HG02840 (cell line): Measurements from ENCODE around the gene ZNF892.
"Not testable (repeated sequence)": the region's sequence is repeated elsewhere in the genome, so short reads cannot be mapped to it uniquely, and the experiment has no call there.

Experiments used
- ATAC-seq: cut with Tn5 transposase; IDR thresholded peaks from one replicate; pipeline ENCODE4 v1.9.1; 2021; ENCODE audit warnings: mild to moderate bottlenecking, moderate library complexity, moderate number of reproducible peaks; ENCODE audit not compliant: unreplicated experiment, low FRiP score

ZNF892 gene

GRCh38 chr2:95207111-95207961 is at the start of gene ZNF892:
TSS of gene ZNF892 (plus strand) at chr2:95207521. CDS start at chr2:95207816, 295 bp downstream.
- ATAC-seq = peak; percentile 97

DNA sequence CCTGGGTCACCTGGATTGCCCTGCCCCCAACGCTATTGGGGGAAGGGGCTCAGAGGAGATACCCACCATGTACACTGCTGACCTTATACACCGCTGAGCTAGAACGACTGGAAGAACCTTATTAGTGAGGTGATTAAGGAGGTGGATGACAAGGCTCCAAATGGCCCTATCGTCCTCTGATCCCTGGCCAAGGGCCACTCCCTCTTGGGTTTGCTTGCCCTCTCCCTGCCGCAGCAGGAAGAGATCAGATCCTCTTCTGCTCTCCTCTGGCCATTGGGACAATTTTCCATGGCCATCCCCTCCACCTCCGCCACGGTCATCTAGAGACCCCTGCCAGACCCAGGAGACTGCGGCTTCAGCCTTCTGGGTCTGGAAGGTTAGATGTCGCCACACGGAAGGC is 48.9 kb upstream of the ZNF892 start:
- ATAC-seq = no peak

DNA sequence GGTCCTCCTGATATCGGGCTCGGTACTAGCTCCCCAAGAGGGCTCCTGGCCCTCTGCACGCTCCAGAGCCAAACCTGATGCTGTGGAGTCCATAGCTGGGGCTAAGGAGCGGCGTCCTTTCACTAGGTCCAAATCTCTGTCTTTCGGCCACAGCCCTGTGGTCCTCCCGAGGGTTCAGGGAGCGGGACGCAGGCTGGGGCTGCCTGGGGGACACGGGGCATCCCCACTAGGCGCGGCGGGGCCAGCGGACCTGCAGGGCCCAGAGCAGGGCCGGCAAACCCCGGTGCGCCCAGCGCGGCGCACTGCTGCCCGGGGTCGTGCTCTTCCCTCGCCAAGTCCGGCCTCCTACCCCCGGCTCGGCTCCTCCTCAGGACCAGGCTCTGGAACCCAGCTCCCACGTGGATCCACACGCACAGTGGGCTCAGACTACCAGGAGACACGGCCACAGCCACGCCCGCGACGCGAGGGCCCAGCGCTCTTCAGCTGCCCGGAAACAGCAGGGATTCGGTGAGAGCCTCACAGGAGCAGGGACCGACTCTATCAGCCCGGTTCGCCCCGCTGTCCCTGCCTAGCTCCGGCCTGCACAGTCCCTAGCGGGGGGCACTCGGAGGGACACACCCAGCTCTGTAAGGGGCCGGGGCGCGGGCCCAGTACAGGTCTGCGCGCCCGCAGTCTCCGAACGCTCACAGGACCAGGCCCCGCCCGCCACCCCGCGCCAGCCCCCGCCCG is 48.3 kb upstream of the ZNF892 start:
- peak; percentile 50 for ATAC-seq

DNA sequence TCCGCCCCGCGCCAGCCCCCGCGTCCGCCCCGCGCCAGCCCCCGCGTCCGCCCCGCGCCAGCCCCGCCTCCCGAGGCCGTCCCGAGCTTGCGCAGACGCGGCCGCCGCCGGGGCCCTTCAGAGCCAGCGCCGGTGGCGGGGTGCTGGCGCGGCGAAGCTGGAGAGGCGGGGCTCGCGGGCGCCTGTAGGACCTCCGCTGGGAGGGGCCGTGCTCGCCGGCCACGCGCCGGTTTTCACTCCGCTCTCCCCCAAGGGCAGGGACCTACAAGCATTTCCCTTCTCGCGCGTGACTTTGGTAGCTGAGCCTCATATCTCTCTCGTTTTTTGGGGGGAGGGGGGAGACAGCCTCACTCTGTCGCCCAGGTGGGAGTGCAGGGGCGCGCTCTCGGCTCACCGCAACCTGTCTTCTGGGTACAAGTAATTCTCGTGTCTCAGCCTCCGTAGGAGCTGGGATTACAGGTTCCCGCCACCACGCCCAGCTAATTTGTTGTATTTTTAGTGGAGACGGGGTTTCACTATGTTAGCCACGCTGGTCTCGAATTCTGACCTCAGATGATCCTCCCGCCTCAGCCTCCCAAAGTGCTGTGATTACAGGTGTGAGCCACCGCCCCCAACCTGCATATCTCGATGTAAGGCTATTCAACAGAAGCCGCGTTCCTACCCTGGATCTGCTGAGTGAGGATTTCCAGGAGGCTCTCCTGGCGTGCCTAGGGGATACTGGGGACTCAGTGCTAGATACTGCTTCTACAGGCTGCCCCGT is 47.5 kb upstream of the ZNF892 start, which contains the start of gene ZNF514:
Gene ZNF514, minus strand, starts transcription at position 159 of the 760 bp plus-strand sequence. CDS start 6,595 bp downstream, outside the sequence.
- ATAC-seq = peak; percentile 82

GRCh38 chr2:95165030-95165370 is 42.3 kb upstream of the ZNF892 start:
- ATAC-seq = no peak

DNA sequence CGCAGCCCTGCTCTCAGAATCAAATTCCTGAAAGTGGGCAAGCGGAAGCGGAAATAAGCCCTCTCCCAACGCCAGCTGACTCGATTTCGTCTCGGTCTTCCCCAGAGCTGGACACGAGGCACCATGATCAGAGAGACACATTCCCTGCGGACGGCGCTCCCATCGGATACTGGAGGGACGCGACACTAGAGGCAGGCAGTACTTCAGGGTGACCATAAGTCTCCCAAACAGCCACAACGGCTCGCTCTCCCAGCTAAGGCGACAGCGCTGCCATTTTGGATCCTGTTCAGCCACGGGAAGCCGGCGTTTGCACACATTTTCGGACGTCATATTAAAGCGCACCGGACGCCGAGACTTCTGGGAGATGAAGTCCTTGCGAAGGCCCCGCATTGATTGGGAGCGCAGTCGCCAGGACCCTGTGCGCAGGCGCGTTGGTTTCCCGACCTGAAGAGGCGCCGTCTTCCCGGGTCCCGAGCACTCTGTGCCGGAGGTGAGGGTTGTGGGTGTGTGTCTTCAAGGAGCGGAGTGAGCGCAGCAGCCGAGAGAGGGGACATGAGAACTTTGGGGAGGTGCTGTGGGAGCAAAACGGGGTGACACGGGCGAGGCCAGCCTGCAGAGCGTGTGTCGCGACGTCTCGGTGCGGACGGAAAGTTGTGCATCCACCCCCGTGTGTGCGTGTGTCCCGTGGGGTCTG is 41.8 kb upstream of the ZNF892 start, which contains the start of gene ZNF2:
Gene ZNF2, plus strand, starts transcription at position 439 of the 694 bp plus-strand sequence. CDS start 10,418 bp downstream, outside the sequence.
- peak; percentile 91 for ATAC-seq

DNA sequence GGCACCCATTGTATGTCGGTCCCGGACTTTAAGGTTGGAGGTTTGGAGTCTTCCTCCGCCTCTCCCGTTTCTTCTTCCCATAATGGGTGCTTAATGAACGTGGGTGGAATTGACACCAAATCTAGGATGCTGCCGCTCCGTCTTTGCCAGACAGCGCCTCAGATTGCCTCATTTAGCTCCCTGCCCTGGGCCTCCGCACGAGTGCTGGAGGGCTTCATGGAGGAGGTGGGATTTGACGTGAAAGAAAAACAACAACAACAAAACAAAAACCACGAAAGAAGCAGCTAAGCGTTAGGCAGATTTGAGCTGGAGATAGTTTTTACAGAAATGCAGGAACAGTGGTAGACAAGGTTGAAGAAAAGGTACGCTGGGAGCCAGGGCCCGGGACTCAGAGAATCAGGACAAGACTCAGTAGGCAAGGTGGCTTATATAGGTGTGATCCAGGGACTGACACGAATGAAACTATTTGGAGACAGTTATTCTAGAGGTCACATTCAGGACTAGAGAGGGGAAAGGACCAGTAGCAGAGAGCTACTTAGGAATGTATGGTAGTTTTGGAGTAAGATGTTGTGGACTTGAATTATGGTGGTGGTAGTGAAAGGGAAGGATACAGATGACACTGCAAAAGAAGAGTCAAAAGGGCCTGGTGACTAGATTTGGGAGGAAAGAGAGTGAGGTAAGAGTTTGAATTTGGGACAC is 41.1 kb upstream of the ZNF892 start:
- peak; percentile 7 for ATAC-seq

- no peak for ATAC-seq
Observed at GRCh38 chr2:95171902-95172301, 35.4 kb upstream of the ZNF892 start.

- no peak for ATAC-seq
Observed at GRCh38 chr2:95174031-95174542, 33.2 kb upstream of the ZNF892 start.

DNA sequence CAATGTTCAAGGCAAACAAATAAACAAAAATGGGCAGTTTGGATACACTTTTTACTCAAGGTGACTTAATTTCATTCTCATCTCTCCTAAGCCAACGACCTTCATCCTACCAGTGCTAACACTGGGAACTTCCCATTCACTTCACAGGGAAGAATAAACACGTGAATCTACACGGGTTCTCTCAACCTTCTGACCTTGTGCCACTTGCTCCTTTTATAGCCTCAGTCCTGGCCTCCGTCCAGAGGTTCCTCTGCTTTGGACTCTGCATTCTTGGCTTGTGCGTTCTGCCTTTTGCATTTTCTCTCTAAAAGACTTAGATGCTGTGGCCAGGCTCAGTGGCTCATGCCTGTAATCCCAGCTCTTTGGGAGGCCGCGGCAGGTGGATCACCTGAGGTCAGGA is 27.9 kb upstream of the ZNF892 start:
- ATAC-seq = no peak

DNA sequence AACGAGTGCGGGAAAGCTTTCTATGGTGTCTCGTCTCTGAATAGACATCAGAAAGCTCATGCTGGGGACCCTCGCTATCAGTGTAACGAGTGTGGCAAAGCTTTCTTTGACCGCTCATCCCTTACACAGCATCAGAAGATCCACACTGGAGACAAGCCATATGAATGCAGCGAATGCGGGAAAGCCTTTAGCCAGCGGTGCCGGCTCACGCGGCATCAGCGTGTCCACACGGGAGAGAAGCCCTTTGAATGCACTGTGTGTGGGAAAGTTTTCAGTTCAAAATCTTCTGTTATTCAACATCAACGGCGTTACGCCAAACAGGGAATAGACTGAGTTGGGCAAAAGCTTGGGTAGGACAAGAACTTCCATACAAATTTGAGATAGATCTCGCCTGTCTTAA is 25.5 kb upstream of the ZNF892 start:
- no peak for ATAC-seq

GRCh38 chr2:95185197-95185596 is 22.1 kb upstream of the ZNF892 start:
- ATAC-seq = no peak

GRCh38 chr2:95185973-95186372 is 21.3 kb upstream of the ZNF892 start:
- ATAC-seq = no peak

GRCh38 chr2:95192956-95193355 is 14.4 kb upstream of the ZNF892 start:
- not testable (repeated sequence) for ATAC-seq

DNA sequence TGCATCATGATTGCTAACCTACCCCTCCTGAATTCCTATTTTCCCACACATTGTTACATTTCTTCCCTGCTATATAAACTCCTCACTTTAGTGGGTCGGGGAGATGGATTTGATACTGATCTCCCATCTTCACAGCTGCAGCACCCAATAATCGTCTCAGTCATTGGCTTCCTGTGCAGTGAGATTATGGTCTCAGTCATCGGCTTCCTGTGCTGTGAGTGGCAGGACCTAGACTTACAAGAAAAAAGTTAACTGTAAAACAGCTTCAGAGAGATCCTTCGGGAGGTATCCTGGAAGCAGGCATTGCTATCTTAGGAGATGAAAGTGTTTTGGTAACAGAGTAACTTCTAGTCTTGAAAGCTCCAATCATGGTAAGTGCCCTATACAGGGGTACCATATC is 3.4 kb upstream of the ZNF892 start:
- no peak for ATAC-seq

DNA sequence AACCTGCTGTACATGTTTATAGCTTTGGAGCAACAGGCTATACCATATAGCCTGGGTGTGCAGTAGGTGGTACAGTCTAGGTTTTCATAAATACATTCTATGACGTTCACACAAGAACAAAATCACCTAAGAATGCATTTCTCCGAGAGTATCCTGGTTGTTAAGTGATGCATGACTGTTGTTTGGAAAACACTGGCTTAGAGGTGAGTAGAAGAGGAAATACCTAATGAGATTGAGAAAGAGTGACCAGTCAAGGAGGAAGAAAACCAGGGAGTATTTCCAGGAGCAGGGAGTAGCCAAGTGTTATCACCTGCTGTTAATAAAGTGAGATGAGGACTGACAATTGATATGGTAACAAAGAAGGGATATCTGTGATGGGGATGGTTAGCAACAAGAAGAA is 2.9 kb upstream of the ZNF892 start:
- ATAC-seq = no peak

DNA sequence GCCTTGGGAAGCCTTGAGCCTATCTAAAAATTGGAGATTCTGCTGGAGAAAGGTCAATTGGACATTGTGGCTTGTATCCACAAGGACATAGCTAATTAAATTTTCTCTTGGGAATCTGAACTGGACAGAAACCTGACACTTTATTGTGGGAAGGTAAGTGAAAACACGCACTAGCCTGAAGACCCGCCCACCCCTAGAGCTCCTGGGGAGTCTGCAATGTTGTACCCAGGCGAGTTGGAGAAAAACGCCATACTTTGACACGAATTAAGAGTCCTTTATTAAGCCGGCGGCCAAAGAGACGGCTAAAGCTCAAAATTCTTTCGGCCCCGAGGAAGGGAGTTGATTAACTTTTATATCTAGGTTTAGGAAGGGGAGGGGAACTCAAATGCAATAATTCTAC is 1.2 kb upstream of the ZNF892 start:
- ATAC-seq = no peak

- ATAC-seq = no peak
Observed at GRCh38 chr2:95208106-95208505, 785 bp downstream of the ZNF892 start.

- ATAC-seq = no peak
Observed at GRCh38 chr2:95215018-95215612, 7.8 kb downstream of the ZNF892 start.
